Skeletal muscle satellite cell (primary cell): ENCODE data around the gene NCAM2.

ENCODE experiments used
- H3K27me3 ChIP-seq: 2 replicates; pipeline ENCODE4 v1.7.0; 2013; ENCODE audit warnings: low read length; ENCODE audit not compliant: control insufficient read depth, insufficient read depth
- H3K36me3 ChIP-seq: 2 replicates; pipeline ENCODE4 v1.7.0; 2013; ENCODE audit warnings: mild to moderate bottlenecking, control low read depth, low read length; ENCODE audit not compliant: insufficient read depth
- H3K4me1 ChIP-seq: 2 replicates; pipeline ENCODE4 v1.7.0; 2013; ENCODE audit warnings: low read length; ENCODE audit not compliant: control insufficient read depth, insufficient read depth
- H3K4me2 ChIP-seq: 2 replicates; pipeline ENCODE4 v1.7.0; 2013; ENCODE audit warnings: mild to moderate bottlenecking, low read length
- H3K4me3 ChIP-seq: 2 replicates; pipeline ENCODE4 v1.7.0; 2013; ENCODE audit warnings: low read length
- H3K9ac ChIP-seq: 2 replicates; pipeline ENCODE4 v1.7.0; 2013; ENCODE audit warnings: mild to moderate bottlenecking, low read depth, low read length, moderate library complexity
- H3K9me3 ChIP-seq: replicated peaks from 2 replicates; pipeline ENCODE4 v1.7.0; 2013; ENCODE audit warnings: mild to moderate bottlenecking, control low read depth, low read length

NCAM2 gene

GRCh38 chr21:21466752-21467151 lies 468.5 kb downstream of the NCAM2 start:
- no peak overlapping the region for H3K4me3 ChIP-seq
- no peaks in the 10 kb centered on the region for H3K9me3 ChIP-seq
- H3K27me3 ChIP-seq, result no peaks in the 10 kb centered on the region
- H3K36me3 ChIP-seq, result no peaks in the 10 kb centered on the region
- H3K4me1 ChIP-seq, result no peaks in the 10 kb centered on the region
- no peak overlapping the region for H3K9ac ChIP-seq
- H3K4me2 ChIP-seq, result no peak overlapping the region

DNA sequence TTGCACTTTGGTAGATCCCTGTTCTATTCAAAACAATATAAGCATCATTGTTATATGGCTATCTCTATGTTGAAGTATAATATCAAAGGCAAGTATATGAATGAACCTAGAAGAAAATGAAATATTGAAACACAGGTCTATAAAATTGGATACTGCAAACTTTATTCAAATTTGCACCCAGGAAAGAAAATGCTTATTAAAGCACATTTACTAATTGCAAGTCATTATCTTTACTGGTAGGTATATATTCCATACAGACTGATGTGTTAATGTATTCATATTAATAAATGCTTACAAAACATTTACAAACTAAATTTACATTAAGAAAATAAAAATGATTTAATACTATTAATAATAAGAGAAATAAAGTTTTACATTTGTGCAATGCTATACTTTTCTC lies 469.8 kb downstream of the NCAM2 start:
- Histone ChIP-seq H3K4me3 (no peak overlapping the region), H3K27me3 (no peaks in the 10 kb centered on the region), H3K9me3 (no peaks in the 10 kb centered on the region), H3K36me3 (no peaks in the 10 kb centered on the region), H3K4me2 (no peak overlapping the region), H3K4me1 (no peaks in the 10 kb centered on the region), H3K9ac (no peak overlapping the region)

DNA sequence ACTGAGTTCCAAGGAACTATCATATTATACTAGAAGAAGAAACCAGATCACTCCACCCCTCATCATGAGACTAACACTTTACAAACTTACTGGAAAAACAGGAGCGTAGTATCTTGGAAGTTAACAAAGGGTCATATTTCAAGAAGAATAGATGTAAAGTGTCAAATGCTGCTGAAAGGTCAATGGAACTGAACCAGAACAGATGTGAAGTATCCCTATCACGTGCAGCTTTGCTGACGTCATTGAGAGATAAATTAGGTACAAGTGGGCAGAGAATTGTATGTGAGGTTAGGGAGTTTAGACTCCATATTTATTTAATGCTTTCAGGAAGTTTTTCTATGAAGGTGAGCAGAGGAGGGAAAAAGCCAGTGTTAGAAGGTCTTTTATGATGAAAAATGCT lies 483.0 kb downstream of the NCAM2 start:
- no peak overlapping the region for H3K4me2 ChIP-seq
- H3K4me3 ChIP-seq, result no peak overlapping the region
- no peak overlapping the region for H3K9ac ChIP-seq
- H3K4me1 ChIP-seq, result no peaks in the 10 kb centered on the region
- H3K36me3 ChIP-seq, result no peaks in the 10 kb centered on the region
- H3K27me3 ChIP-seq, result no peaks in the 10 kb centered on the region
- H3K9me3 ChIP-seq, result no peaks in the 10 kb centered on the region

DNA sequence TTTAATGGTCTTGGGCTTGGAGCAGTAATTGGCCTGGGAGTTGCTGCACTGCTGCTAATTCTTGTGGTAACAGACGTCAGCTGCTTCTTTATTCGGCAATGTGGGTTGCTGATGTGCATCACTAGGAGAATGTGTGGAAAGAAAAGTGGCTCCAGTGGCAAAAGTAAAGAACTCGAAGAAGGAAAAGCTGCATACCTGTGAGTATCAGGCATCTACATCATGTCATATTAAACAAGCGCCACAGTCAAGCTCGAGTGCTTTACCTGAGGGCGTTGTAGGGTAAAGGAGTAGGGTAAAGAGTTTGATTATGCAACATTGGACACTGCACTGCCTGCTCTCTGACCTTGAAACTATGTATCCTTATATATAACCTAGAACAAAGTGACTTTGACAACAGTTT lies 510.6 kb downstream of the NCAM2 start:
- Histone ChIP-seq H3K9me3 (no peaks in the 10 kb centered on the region), H3K4me1 (no peaks in the 10 kb centered on the region), H3K36me3 (no peaks in the 10 kb centered on the region)

GRCh38 chr21:21530680-21531079 lies 532.5 kb downstream of the NCAM2 start:
- no peaks in the 10 kb centered on the region for H3K36me3 ChIP-seq
- no peak overlapping the region for H3K9ac ChIP-seq
- H3K4me2 ChIP-seq, result no peak overlapping the region
- H3K4me1 ChIP-seq, result no peaks in the 10 kb centered on the region
- no peaks in the 10 kb centered on the region for H3K27me3 ChIP-seq
- no peaks in the 10 kb centered on the region for H3K9me3 ChIP-seq
- H3K4me3 ChIP-seq, result no peak overlapping the region

More for the DNA sequence above, 510.6 kb downstream of the NCAM2 start:
- Histone ChIP-seq H3K9ac (no peak overlapping the region), H3K27me3 (no peaks in the 10 kb centered on the region), H3K4me2 (no peak overlapping the region), H3K4me3 (no peak overlapping the region)

DNA sequence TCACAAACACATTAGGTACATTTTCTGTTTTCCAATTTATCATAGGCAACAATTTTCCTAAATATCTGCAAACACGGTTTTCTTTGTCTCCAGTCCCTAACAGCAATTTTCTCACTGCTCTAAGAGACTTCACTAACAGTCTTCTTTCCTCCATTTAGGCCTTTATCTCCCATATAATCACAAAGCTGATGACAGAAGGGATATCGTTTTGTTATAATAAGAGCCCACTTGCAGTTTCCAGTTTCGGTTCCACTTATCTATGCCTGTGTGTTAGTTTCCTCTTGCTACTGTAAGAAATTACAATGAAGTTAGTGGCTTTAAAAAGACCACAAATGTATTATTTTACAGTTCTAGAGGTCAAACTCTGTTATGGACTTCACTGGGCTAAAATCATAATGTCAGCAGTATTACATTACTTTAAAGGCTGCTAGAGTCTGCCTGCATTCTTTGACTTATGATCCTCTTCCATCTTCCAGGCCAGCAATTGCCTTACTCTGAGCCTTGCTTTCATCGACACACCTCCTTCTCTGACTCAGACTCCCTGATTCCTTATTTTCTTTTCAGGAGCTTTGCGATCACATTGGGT lies 549.3 kb downstream of the NCAM2 start:
- Histone ChIP-seq H3K4me1 (no peaks in the 10 kb centered on the region), H3K9me3 (no peaks in the 10 kb centered on the region), H3K4me2 (no peak overlapping the region), H3K9ac (no peak overlapping the region), H3K4me3 (no peak overlapping the region), H3K36me3 (no peaks in the 10 kb centered on the region), H3K27me3 (no peaks in the 10 kb centered on the region)

DNA sequence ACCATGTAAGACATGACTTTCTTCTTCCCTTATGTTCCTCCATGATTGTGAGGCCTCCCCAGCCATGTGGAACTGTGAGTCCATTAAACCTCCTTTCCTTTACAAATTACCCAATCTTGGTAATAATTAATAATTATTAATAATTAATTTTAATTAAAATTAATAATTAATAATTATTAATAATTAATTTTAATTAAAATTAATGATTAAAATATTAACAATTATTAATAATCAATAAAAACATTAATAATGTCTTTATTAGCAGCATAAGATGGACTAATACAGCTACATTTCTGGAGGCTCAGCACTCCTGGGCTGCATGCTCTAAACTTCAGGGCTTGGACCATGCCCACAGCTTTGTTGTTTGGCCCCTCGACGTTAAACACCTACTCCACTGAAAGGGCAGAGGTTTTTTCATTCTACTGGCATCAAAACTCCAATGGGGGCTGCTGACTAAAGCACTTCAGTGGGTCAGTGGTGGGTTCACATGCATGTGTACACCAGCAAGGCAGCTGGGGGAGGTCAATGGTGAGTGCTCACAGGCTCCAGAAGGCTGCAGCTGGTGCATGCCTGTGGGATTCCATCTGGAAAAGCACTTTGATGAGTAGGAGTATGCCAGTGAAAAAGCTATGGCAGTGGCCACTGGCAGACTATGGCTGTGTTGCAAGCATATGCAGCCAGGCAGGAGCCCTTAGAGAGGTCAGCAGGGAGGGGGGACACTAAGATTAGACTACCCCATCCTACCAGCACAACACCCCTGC lies 561.3 kb downstream of the NCAM2 start:
- no peaks in the 10 kb centered on the region for H3K27me3 ChIP-seq
- H3K4me2 ChIP-seq, result no peak overlapping the region
- H3K4me1 ChIP-seq, result no peaks in the 10 kb centered on the region
- no peaks in the 10 kb centered on the region for H3K9me3 ChIP-seq
- no peak overlapping the region for H3K9ac ChIP-seq
- H3K36me3 ChIP-seq, result no peaks in the 10 kb centered on the region
- no peak overlapping the region for H3K4me3 ChIP-seq
